Mucosa of descending colon (tissue), 3 donors: ENCODE measurements around the gene ETNK1. TPM values are rescaled to one million over a fixed set of nuclear protein-coding genes. Genes with fewer than 3 reads are reported as not detected.

Experiments used
- ATAC-seq: fragments of 200-7000 bp; cut with Tn5 transposase; one replicate; pipeline ENCODE4 v1.9.1; 2020; ENCODE audit warnings: mild to moderate bottlenecking, moderate library complexity
- DNase-seq, 3 donors: peaks; one replicate each; pipeline ENCODE4 v3.0.0-alpha.2; 2020
- H3K36me3 ChIP-seq: fragments of 200-600 bp; one replicate; pipeline ENCODE4 v1.8.0; 2021; ENCODE audit warnings: low read depth, mild to moderate bottlenecking
- H3K4me1 ChIP-seq: fragments of 200-600 bp; one replicate; pipeline ENCODE4 v1.8.0; 2021; ENCODE audit warnings: low read depth, mild to moderate bottlenecking
- H3K4me3 ChIP-seq: fragments of 200-600 bp; one replicate; pipeline ENCODE4 v1.8.0; 2021; ENCODE audit warnings: mild to moderate bottlenecking
- H3K9me3 ChIP-seq: fragments of 200-600 bp; one replicate; pipeline ENCODE4 v1.8.0; 2021; ENCODE audit warnings: mild to moderate bottlenecking
- CTCF ChIP-seq: fragments of 200-600 bp; IDR thresholded peaks from one replicate; pipeline ENCODE4 v1.8.0; 2022; ENCODE audit warnings: antibody characterized with exemption, mild to moderate bottlenecking
- intact Hi-C, 2 donors: fragments of 100-400 bp; cut with DNase I in 1 of 2; cut with micrococcal nuclease in 1 of 2; formaldehyde crosslinking; loops; one replicate each; pipeline versions ENCODE4 v1.11.0 to v1.11.1; 2022; cut with DNase I, micrococcal nuclease
- total RNA-seq, 3 donors: library from RNA; stranded (reverse); fragmentation: NEBNext Ultra II Directional in 2 of 3; extraction: Animal tissue kit (Norgen Biotek cat#: 25700) in 2 of 3; gene quantifications; one replicate each; pipeline versions ENCODE4 v1.2.1 to v1.2.4, GENCODE V29; 2021 to 2023
- donor health status: DM: no; HTN: no; CAD: no; lungs with moderate emphysema.
- donor health status: DM: no; HTN: no; CAD: no.
- donor health status: DM: no; HTN: yes; CAD: no.

ETNK1 gene
- total RNA-seq, 3 donors from 2014 or later, result 81.3 to 166 (median 115) TPM

DNA sequence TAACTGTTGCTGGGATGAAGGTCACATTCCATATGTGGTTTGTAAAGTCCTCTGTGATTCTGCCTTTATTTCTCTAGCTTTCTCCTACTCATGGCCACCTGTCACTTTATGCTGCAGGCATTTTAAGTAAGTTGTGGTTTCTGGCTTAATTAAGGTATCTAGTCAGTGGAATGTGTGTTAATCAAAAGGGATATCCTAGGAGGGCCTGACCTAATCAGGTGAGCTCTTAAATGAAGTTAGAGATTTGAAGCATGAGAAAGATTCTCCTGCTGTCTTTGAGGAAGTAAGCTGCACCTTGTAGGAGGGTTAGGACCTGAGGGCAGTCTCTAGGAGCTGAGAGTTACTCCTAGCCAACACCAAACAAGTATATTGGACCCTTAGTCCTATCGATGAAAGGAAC, 90.3 kb downstream of the ETNK1 start:
- ATAC-seq (no peak), DNase-seq (no peak)
- TF ChIP-seq CTCF, result no peak
- H3K36me3 ChIP-seq, result no peaks in the 10 kb centered on the region
- H3K9me3 ChIP-seq, result no peaks in the 10 kb centered on the region
- intact Hi-C loops, result no loop called here
- H3K4me1 ChIP-seq, result no peaks in the 10 kb centered on the region
- no peak overlapping the region for H3K4me3 ChIP-seq

DNA sequence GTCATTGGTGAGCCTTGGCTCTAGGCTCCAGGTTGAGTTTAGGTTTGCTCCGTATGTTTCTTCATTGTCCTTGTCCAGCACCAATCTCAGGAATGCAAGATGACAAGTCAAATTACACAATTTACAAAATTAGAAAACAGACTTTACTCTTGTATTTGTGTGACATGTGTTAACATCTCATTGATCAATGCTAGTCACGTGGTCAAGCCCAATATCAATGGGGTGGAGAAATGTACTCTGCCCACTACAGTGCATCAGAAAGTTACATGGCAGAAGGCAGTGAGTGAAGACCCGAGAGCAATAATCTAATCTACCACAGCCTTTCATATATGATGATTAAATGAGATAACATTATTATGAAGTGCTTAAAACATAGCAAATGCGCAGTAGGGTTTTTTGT, 94.8 kb downstream of the ETNK1 start:
- Histone ChIP-seq H3K4me1 (no peaks in the 10 kb centered on the region), H3K9me3 (no peaks in the 10 kb centered on the region), H3K4me3 (no peak overlapping the region), H3K36me3 (no peaks in the 10 kb centered on the region)
- intact Hi-C loops, result no loop called here
- no peak for TF ChIP-seq CTCF
- ATAC-seq (no peak), DNase-seq (no peak)

GRCh38 chr12:22722081-22722480, 97.1 kb downstream of the ETNK1 start:
- intact Hi-C loops, result no loop called here
- ATAC-seq, result no peak
- Histone ChIP-seq H3K4me1 (no peaks in the 10 kb centered on the region), H3K4me3 (no peak overlapping the region), H3K36me3 (no peaks in the 10 kb centered on the region), H3K9me3 (no peaks in the 10 kb centered on the region)
- DNase-seq, result no peak
- TF ChIP-seq CTCF, result no peak

- intact Hi-C loops, result no loop called here
- ATAC-seq, result no peak
Measured at GRCh38 chr12:22722779-22723178, 97.8 kb downstream of the ETNK1 start.

GRCh38 chr12:22728987-22729386, 104.0 kb downstream of the ETNK1 start:
- Histone ChIP-seq H3K4me1 (no peaks in the 10 kb centered on the region), H3K36me3 (no peaks in the 10 kb centered on the region), H3K9me3 (no peaks in the 10 kb centered on the region), H3K4me3 (no peak overlapping the region)
- TF ChIP-seq CTCF, result no peak
- intact Hi-C loops, result no loop called here
- no peak for DNase-seq
- ATAC-seq, result no peak

More at GRCh38 chr12:22722779-22723178, 97.8 kb downstream of the ETNK1 start:
- no peak for DNase-seq
- Histone ChIP-seq H3K4me1 (no peaks in the 10 kb centered on the region), H3K9me3 (no peaks in the 10 kb centered on the region), H3K36me3 (no peaks in the 10 kb centered on the region), H3K4me3 (no peak overlapping the region)
- TF ChIP-seq CTCF, result no peak

- H3K9me3 ChIP-seq, result no peaks in the 10 kb centered on the region
Measured at GRCh38 chr12:22729431-22729956, 104.5 kb downstream of the ETNK1 start.

More at GRCh38 chr12:22729431-22729956, 104.5 kb downstream of the ETNK1 start:
- no peaks in the 10 kb centered on the region for H3K36me3 ChIP-seq
- no peak for TF ChIP-seq CTCF
- ATAC-seq (no peak), DNase-seq (no peak)
- H3K4me1 ChIP-seq, result no peaks in the 10 kb centered on the region
- no peak overlapping the region for H3K4me3 ChIP-seq
- intact Hi-C loops, result no loop called here
